DMS153 (cell line): ENCODE data around the gene OCIAD2.
"Not testable (repeated sequence)": the region's sequence is repeated elsewhere in the genome, so short reads cannot be mapped to it uniquely, and the experiment has no call there.

Experiments used
- DNase-seq: peaks from one replicate; lab custom pipeline; 2025; lab: John Stamatoyannopoulos, UW

The OCIAD2 gene

GRCh38 chr4:48907706-48908477 lies 1.3 kb upstream of the OCIAD2 start:
- no peak for DNase-seq

- DNase-seq, result no peak
These were observed 1.1 kb downstream of the OCIAD2 start for GRCh38 chr4:48905363-48906015.

GRCh38 chr4:48904541-48905142 lies 1.9 kb downstream of the OCIAD2 start:
- DNase-seq, result no peak

- no peak for DNase-seq
These were observed 2.5 kb downstream of the OCIAD2 start for GRCh38 chr4:48904101-48904500.

- DNase-seq, result no peak
These were observed 4.3 kb downstream of the OCIAD2 start for GRCh38 chr4:48902266-48902665.

- DNase-seq, result no peak
These were observed 5.4 kb downstream of the OCIAD2 start for GRCh38 chr4:48901196-48901595.

GRCh38 chr4:48899950-48900349 lies 6.6 kb downstream of the OCIAD2 start:
- no peak for DNase-seq

- DNase-seq, result no peak
These were observed 7.2 kb downstream of the OCIAD2 start for GRCh38 chr4:48899432-48899749.

GRCh38 chr4:48898733-48899431 lies 7.7 kb downstream of the OCIAD2 start:
- DNase-seq, result no peak

GRCh38 chr4:48896845-48897244 lies 9.7 kb downstream of the OCIAD2 start:
- no peak for DNase-seq

GRCh38 chr4:48891028-48891619 lies 15.4 kb downstream of the OCIAD2 start:
- no peak for DNase-seq

- not testable (repeated sequence) for DNase-seq
These were observed 16.8 kb downstream of the OCIAD2 start for GRCh38 chr4:48889750-48890149.

GRCh38 chr4:48881646-48882045 lies 24.9 kb downstream of the OCIAD2 start:
- not testable (repeated sequence) for DNase-seq

GRCh38 chr4:48879561-48880442 lies 26.8 kb downstream of the OCIAD2 start:
- no peak for DNase-seq

GRCh38 chr4:48877827-48878535 lies 28.6 kb downstream of the OCIAD2 start:
- DNase-seq, result no peak

GRCh38 chr4:48864696-48865095 lies 41.9 kb downstream of the OCIAD2 start:
- DNase-seq, result not testable (repeated sequence)

- DNase-seq, result no peak
These were observed 42.8 kb downstream of the OCIAD2 start for GRCh38 chr4:48863728-48864127.

- no peak for DNase-seq
These were observed 43.9 kb downstream of the OCIAD2 start for GRCh38 chr4:48862661-48863060.

- DNase-seq, result no peak
These were observed 44.5 kb downstream of the OCIAD2 start for GRCh38 chr4:48862038-48862437.

- DNase-seq, result no peak
These were observed 48.4 kb downstream of the OCIAD2 start for GRCh38 chr4:48858130-48858529.

- DNase-seq, result no peak
These were observed 51.6 kb downstream of the OCIAD2 start for GRCh38 chr4:48854982-48855381.
